Thoracic aorta (tissue), 2 donors: ENCODE measurements around the gene VIM. TPM values are rescaled to one million over a fixed set of nuclear protein-coding genes. Genes with fewer than 3 reads are reported as not detected.

Experiments used
- ATAC-seq: fragments of 150-250 bp; one replicate; pipeline ENCODE4 v1.8.0; 2017; ENCODE audit warnings: low read depth; ENCODE audit not compliant: insufficient number of reproducible peaks, low FRiP score
- DNase-seq: peaks from one replicate; pipeline ENCODE4 v3.0.0-alpha.2; 2020; ENCODE audit warnings: low spot score
- H3K27ac ChIP-seq, 2 donors: fragments of 200-600 bp; sonication (generic); 1 replicate in 1 of 2; 2 replicates in 1 of 2; pipeline ENCODE4 v1.5.1; 2016; ENCODE audit warnings: mild to moderate bottlenecking in 2 of 2, moderate library complexity in 2 of 2
- H3K27me3 ChIP-seq: fragments of 200-600 bp; sonication (generic); replicated peaks from 2 replicates; pipeline ENCODE4 v1.6.0; 2016; ENCODE audit warnings: mild to moderate bottlenecking; ENCODE audit not compliant: insufficient read depth
- H3K36me3 ChIP-seq: fragments of 200-600 bp; sonication (generic); one replicate; pipeline ENCODE4 v1.5.1; 2016
- H3K4me1 ChIP-seq, 2 donors: fragments of 200-600 bp; sonication (generic); 1 replicate in 1 of 2; 2 replicates in 1 of 2; pipeline versions ENCODE4 v1.5.1 to v1.6.0; 2016; ENCODE audit warnings: low read depth in 2 of 2, mild to moderate bottlenecking in 1 of 2; ENCODE audit not compliant: control insufficient read depth in 1 of 2
- H3K4me3 ChIP-seq: fragments of 200-600 bp; sonication (generic); 2 replicates; pipeline ENCODE4 v1.5.1; 2016; ENCODE audit warnings: mild to moderate bottlenecking
- H3K9me3 ChIP-seq: fragments of 200-600 bp; sonication (generic); 2 replicates; pipeline ENCODE4 v1.5.1; 2016
- total RNA-seq, 2 donors: library from RNA; depleted of rRNA; stranded (reverse); fragments of >200 nt; gene quantifications; one replicate each; pipeline versions ENCODE4 v1.1.0 to v1.2.3, GENCODE V29; 2016
- TF ChIP-seq, protein P1 (sequence below): fragments of 200-600 bp; sonication (generic); IDR thresholded peaks from one replicate; pipeline ENCODE4 v1.5.1; 2019; ENCODE audit warnings: antibody characterized with exemption

The VIM gene
- total RNA-seq, 2 donors from 2014 or later = 5,884 to 8,033 TPM

DNA sequence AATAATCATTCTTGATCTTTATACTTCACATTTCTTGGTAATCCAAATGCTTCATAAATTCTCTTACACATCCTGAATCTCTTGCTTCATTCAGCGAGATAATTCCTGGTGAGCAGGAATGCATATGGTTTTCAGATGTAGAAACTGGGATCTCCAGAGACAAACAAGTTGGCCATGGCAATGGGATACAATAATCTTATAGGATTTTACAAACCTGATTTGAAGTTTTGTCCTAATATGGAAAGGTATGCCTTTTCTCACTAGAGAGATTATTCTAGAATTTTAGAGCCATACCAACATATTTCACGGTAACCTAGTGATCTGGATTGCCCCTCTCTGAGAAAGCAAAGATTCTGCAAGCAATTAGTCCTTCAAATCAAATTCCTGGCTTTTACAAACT lies 13.5 kb upstream of the VIM start:
- Histone ChIP-seq H3K9me3 (no peaks in the 10 kb centered on the region), H3K27ac (peak overlapping the region; percentile 84 to 97), H3K36me3 (no peaks in the 10 kb centered on the region), H3K4me1 (peaks cover 36 to 70% of the 10 kb centered on the region in 2 donors), H3K4me3 (peak overlapping the region; percentile 45), H3K27me3 (no peaks in the 10 kb centered on the region)
- DNase-seq (no peak), ATAC-seq (no peak)
- TF ChIP-seq, protein P1, sequence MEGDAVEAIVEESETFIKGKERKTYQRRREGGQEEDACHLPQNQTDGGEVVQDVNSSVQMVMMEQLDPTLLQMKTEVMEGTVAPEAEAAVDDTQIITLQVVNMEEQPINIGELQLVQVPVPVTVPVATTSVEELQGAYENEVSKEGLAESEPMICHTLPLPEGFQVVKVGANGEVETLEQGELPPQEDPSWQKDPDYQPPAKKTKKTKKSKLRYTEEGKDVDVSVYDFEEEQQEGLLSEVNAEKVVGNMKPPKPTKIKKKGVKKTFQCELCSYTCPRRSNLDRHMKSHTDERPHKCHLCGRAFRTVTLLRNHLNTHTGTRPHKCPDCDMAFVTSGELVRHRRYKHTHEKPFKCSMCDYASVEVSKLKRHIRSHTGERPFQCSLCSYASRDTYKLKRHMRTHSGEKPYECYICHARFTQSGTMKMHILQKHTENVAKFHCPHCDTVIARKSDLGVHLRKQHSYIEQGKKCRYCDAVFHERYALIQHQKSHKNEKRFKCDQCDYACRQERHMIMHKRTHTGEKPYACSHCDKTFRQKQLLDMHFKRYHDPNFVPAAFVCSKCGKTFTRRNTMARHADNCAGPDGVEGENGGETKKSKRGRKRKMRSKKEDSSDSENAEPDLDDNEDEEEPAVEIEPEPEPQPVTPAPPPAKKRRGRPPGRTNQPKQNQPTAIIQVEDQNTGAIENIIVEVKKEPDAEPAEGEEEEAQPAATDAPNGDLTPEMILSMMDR = no peak

DNA sequence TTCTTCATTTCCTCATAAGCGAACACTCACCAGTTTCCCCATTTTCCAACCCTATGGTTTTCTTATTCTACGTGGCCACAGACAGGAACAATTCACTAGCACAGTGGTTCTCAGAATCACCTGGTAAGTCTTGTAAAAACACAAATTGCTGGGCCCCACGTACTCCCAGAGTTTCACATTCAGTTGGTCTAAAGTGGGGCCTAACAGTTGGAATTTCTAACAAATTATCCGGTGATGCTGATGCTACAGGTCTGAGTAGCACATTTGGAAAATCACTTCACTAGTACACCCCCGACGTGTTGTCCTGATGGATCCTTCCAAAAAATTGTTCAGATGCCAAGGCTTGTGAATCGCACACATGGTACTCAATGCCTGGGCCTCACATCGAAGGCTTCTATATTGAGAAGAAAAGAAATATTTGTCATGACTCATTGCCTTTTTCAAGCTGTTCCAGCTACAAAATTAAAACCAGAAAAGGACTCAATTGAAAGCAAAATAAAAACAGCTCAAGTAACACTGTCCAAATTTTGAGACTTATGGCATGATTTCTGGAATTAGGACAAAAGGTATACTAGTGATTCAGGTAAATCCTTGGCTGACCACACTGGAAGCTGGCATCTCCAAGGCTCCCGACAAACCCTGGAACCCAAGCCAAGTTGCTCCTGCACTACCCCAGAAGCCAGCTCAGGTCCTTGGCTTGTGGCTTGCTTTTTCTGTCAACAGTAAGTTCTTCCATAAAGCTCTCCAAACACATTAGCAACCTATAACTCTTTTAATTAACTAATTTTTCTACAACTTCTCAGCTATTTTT lies 12.9 kb upstream of the VIM start:
- H3K36me3 ChIP-seq = no peaks in the 10 kb centered on the region
- peak; percentile 56 for ATAC-seq
- peak overlapping the region; percentile 84 to 97 for H3K27ac ChIP-seq
- no peak for DNase-seq
- TF ChIP-seq, protein P1 = no peak
- H3K4me1 ChIP-seq = peaks cover 38 to 68% of the 10 kb centered on the region in 2 donors
- H3K4me3 ChIP-seq = peak overlapping the region; percentile 45
- H3K27me3 ChIP-seq = no peaks in the 10 kb centered on the region
- no peaks in the 10 kb centered on the region for H3K9me3 ChIP-seq

GRCh38 chr10:17215782-17216122 lies 12.3 kb upstream of the VIM start:
- DNase-seq (no peak), ATAC-seq (no peak)
- Histone ChIP-seq H3K27ac (peak overlapping the region; percentile 84 to 97), H3K27me3 (no peaks in the 10 kb centered on the region), H3K4me3 (peak overlapping the region; percentile 45), H3K4me1 (peaks cover 38 to 68% of the 10 kb centered on the region in 2 donors), H3K36me3 (no peaks in the 10 kb centered on the region), H3K9me3 (no peaks in the 10 kb centered on the region)
- TF ChIP-seq, protein P1 = no peak

DNA sequence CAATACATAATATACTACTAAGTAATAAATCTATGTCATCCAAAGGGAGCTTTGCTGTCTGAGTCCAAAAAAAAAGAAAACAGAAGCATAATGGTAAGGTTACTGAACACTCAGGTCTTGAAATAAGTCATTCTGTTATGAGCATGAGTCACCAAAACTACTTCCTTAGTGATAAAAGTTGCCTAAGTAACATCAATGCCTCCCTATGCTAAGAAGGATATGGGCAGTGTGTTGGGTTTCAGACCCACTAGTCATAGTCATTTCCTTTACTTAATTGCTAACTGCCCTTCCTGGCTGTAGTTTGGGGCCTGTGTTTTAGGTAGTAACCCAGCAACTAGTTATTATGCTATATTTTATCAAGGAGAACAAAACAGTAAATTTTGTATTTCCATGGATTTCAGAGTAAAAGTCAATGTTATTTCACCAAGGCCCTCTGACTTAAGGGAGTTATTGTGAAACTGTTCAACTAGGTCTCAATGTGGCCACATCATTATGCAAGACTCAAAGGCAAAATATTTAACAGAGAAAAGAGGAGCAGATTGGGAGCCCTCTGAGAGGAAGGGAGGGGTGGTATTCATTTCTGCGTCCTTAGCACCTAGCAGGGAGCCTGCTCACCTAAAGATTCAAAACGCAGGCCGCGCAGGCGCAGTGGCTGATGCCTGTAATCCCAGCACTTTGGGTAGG lies 11.7 kb upstream of the VIM start:
- TF ChIP-seq, protein P1 = no peak
- no peaks in the 10 kb centered on the region for H3K36me3 ChIP-seq
- peaks cover 38 to 70% of the 10 kb centered on the region in 2 donors for H3K4me1 ChIP-seq
- ATAC-seq (peak; percentile 79), DNase-seq (no peak)
- peak overlapping the region; percentile 84 to 97 for H3K27ac ChIP-seq
- no peaks in the 10 kb centered on the region for H3K27me3 ChIP-seq
- peak overlapping the region; percentile 25 for H3K4me3 ChIP-seq
- no peaks in the 10 kb centered on the region for H3K9me3 ChIP-seq

DNA sequence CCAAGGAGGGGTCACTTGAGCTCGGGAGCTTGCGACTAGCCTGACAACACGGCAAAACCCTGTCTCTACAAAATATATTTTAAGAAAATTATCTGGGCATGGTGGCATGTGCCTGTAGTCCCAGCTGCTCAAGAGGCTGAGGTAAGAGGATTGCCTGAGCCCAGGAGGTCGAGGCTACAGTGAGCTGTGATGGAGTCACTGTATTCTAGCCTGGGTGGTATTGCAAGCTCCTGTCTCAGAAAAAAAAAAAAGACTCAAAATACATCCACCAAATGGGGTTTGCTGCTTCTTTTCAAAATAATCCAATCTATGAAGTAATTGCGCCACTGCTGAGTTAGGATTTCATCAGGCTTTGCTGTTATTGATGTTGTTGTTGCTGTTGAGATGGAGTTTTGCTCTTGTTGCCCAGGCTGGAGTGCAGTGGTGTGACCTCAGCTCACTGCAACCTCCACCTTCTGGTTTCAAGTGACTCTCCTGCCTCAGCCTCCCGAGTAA lies 11.1 kb upstream of the VIM start:
- TF ChIP-seq, protein P1 = no peak
- Histone ChIP-seq H3K27me3 (no peaks in the 10 kb centered on the region), H3K9me3 (no peaks in the 10 kb centered on the region), H3K36me3 (no peaks in the 10 kb centered on the region), H3K27ac (peak overlapping the region; percentile 84 to 97), H3K4me3 (peak overlapping the region; percentile 25), H3K4me1 (peaks cover 38 to 70% of the 10 kb centered on the region in 2 donors)
- DNase-seq (no peak), ATAC-seq (no peak)
